Endothelial cell (in vitro differentiated cells): ENCODE results near the gene ECM1. TPM values are rescaled to one million over a fixed set of nuclear protein-coding genes. Genes with fewer than 3 reads are reported as not detected.

Source experiments
- DNase-seq: peaks from one replicate; pipeline ENCODE4 v3.0.0; 2021; ENCODE audit warnings: low spot score
- H3K27ac Mint-ChIP-seq: one replicate; pipeline ENCODE4 v1.8.0; 2021; ENCODE audit warnings: mixed read lengths, inconsistent platforms; ENCODE audit not compliant: unreplicated experiment
- H3K27me3 Mint-ChIP-seq: one replicate; pipeline ENCODE4 v1.8.0; 2021; ENCODE audit warnings: mild to moderate bottlenecking, moderate library complexity, mixed read lengths, inconsistent platforms; ENCODE audit not compliant: unreplicated experiment
- H3K36me3 Mint-ChIP-seq: one replicate; pipeline ENCODE4 v1.8.0; 2021; ENCODE audit warnings: mild to moderate bottlenecking, low read depth, mixed read lengths, inconsistent platforms; ENCODE audit not compliant: unreplicated experiment
- H3K4me1 Mint-ChIP-seq: one replicate; pipeline ENCODE4 v1.8.0; 2021; ENCODE audit warnings: mild to moderate bottlenecking, mixed read lengths, inconsistent platforms; ENCODE audit not compliant: unreplicated experiment
- H3K4me3 Mint-ChIP-seq: one replicate; pipeline ENCODE4 v1.8.0; 2021; ENCODE audit warnings: mild to moderate bottlenecking, mixed read lengths, inconsistent platforms; ENCODE audit not compliant: unreplicated experiment
- H3K9me3 Mint-ChIP-seq: one replicate; pipeline ENCODE4 v1.8.0; 2021; ENCODE audit warnings: mixed read lengths, inconsistent platforms; ENCODE audit not compliant: unreplicated experiment
- total RNA-seq: library from RNA; stranded (reverse); fragmentation: NEBNext Ultra II Directional; extraction: Animal tissue kit (Norgen Biotek cat#: 25700); gene quantifications from one replicate; pipeline ENCODE4 v1.2.1, GENCODE V29; 2021; ENCODE audit not compliant: unreplicated experiment
- TF ChIP-seq, protein P1 (sequence below): fragments of 200-600 bp; sonication (generic); IDR thresholded peaks from one replicate; pipeline ENCODE4 v1.5.0; 2021; ENCODE audit warnings: antibody characterized with exemption; ENCODE audit not compliant: unreplicated experiment

ECM1 gene
- total RNA-seq, 1 donor from 2014 or later, result 637 TPM

DNA sequence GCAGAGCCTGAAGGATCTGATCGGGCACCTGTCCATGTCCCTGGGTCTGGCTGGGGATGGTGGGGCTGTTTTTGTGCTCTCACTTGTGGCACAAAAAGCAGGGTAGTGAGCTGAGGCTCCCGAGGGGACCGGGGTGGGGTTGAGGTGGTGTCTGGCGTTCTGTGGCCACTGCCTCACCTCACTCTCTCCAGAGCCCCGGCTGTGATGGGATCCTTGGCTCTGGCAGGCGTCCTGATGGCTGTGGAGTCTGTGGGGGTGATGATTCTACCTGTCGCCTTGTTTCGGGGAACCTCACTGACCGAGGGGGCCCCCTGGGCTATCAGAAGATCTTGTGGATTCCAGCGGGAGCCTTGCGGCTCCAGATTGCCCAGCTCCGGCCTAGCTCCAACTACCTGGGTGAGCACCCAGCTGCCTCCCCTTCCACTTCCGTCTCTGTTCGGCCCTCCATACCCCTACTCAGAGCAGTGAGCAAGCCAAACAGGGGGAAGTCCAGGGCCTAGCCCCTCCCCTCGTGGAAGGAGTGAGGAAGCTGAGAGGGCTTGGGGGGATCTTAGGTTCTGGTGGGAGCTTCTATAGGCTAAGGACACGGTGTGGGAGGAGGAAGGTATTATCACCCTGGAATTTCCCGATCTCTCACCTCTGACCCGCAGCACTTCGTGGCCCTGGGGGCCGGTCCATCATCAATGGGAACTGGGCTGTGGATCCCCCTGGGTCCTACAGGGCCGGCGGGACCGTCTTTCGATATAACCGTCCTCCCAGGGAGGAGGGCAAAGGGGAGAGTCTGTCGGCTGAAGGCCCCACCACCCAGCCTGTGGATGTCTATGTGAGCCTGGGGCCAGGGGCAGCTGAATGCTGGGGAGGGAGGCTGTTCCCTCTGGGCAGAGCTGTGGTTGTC is 48.3 kb downstream of the ECM1 start:
- Mint-ChIP-seq H3K9me3 (no peaks in the 10 kb centered on the region), H3K4me1 (peaks cover 16% of the 10 kb centered on the region), H3K36me3 (peaks cover 5% of the 10 kb centered on the region), H3K4me3 (no peak overlapping the region), H3K27me3 (peaks cover 19% of the 10 kb centered on the region), H3K27ac (no peak overlapping the region)
- TF ChIP-seq, protein P1, sequence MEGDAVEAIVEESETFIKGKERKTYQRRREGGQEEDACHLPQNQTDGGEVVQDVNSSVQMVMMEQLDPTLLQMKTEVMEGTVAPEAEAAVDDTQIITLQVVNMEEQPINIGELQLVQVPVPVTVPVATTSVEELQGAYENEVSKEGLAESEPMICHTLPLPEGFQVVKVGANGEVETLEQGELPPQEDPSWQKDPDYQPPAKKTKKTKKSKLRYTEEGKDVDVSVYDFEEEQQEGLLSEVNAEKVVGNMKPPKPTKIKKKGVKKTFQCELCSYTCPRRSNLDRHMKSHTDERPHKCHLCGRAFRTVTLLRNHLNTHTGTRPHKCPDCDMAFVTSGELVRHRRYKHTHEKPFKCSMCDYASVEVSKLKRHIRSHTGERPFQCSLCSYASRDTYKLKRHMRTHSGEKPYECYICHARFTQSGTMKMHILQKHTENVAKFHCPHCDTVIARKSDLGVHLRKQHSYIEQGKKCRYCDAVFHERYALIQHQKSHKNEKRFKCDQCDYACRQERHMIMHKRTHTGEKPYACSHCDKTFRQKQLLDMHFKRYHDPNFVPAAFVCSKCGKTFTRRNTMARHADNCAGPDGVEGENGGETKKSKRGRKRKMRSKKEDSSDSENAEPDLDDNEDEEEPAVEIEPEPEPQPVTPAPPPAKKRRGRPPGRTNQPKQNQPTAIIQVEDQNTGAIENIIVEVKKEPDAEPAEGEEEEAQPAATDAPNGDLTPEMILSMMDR, result no peak
- no peak for DNase-seq

DNA sequence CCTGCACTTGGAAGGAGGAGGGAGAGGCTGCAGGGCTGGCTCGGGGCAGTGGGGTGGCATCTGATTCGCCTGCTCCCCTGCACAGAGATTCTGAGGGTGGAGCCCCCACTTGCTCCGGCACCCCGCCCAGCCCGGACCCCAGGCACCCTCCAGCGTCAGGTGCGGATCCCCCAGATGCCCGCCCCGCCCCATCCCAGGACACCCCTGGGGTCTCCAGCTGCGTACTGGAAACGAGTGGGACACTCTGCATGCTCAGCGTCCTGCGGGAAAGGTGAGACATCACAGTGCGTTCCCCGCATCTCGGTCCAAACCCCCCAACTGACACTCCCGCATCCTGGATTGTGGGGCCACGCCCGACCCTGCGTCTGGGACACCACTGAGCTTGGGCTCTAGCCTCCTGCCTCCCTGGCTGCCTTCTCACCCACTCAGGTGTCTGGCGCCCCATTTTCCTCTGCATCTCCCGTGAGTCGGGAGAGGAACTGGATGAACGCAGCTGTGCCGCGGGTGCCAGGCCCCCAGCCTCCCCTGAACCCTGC is 49.2 kb downstream of the ECM1 start:
- DNase-seq, result no peak
- no peaks in the 10 kb centered on the region for H3K9me3 Mint-ChIP-seq
- TF ChIP-seq, protein P1, result no peak
- H3K36me3 Mint-ChIP-seq, result peaks cover 5% of the 10 kb centered on the region
- H3K27me3 Mint-ChIP-seq, result peaks cover 22% of the 10 kb centered on the region
- no peak overlapping the region for H3K27ac Mint-ChIP-seq
- peaks cover 20% of the 10 kb centered on the region for H3K4me1 Mint-ChIP-seq
- no peak overlapping the region for H3K4me3 Mint-ChIP-seq

DNA sequence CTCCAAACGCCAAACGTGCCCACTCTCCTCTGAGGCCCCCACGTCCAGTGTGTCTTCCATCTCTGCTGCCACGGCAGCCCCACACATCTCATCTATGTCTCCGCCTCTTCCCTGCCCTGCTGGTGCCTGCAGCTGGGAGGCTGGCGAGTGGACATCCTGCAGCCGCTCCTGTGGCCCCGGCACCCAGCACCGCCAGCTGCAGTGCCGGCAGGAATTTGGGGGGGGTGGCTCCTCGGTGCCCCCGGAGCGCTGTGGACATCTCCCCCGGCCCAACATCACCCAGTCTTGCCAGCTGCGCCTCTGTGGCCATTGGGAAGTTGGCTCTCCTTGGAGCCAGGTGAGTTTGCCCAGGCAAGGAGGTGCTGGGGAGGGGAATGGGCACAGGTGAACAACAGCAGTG is 49.9 kb downstream of the ECM1 start:
- H3K27me3 Mint-ChIP-seq, result peaks cover 18% of the 10 kb centered on the region
- H3K9me3 Mint-ChIP-seq, result no peaks in the 10 kb centered on the region
- peaks cover 26% of the 10 kb centered on the region for H3K4me1 Mint-ChIP-seq
- no peak for DNase-seq
- TF ChIP-seq, protein P1, result no peak
- H3K36me3 Mint-ChIP-seq, result peaks cover 5% of the 10 kb centered on the region
- no peak overlapping the region for H3K27ac Mint-ChIP-seq
- no peak overlapping the region for H3K4me3 Mint-ChIP-seq

DNA sequence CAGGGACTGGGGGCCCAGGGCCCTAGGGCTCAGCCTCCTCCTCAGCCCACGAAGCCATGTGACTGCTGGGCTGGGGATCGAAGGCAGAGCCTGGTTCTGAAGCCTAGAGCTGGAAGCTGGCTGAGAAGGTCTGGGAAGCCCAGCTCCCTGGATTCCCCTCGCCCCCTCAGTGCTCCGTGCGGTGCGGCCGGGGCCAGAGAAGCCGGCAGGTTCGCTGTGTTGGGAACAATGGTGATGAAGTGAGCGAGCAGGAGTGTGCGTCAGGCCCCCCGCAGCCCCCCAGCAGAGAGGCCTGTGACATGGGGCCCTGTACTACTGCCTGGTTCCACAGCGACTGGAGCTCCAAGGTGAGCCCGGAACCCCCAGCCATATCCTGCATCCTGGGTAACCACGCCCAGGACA is 50.4 kb downstream of the ECM1 start:
- DNase-seq, result no peak
- TF ChIP-seq, protein P1, result no peak
- Mint-ChIP-seq H3K36me3 (peaks cover 6% of the 10 kb centered on the region), H3K4me1 (peaks cover 30% of the 10 kb centered on the region), H3K27ac (no peak overlapping the region), H3K27me3 (peaks cover 18% of the 10 kb centered on the region), H3K4me3 (no peak overlapping the region), H3K9me3 (no peaks in the 10 kb centered on the region)
